HepG2 (cell line): ENCODE results near the gene PPP1R14D. TPM values are rescaled to one million over a fixed set of nuclear protein-coding genes. Genes with fewer than 3 reads are reported as not detected.

Experiments
- CBX5 ChIP-seq: sonication (generic); formaldehyde crosslinking; IDR thresholded peaks from 2 replicates; pipeline ENCODE4 v1.4.0; 2020; ENCODE audit warnings: missing genetic modification reagents, borderline replicate concordance
- E2F5 ChIP-seq: sonication (generic); formaldehyde crosslinking; conservative IDR thresholded peaks from 2 replicates; pipeline ENCODE4 v1.4.0; 2020; ENCODE audit warnings: missing genetic modification reagents
- FLYWCH1 ChIP-seq: sonication (generic); formaldehyde crosslinking; IDR thresholded peaks from 2 replicates; pipeline ENCODE4 v1.8.1; 2023; ENCODE audit warnings: mild to moderate bottlenecking, missing genetic modification reagents
- HMGA1 ChIP-seq: sonication (generic); formaldehyde crosslinking; conservative IDR thresholded peaks from 2 replicates; pipeline ENCODE4 v1.4.0; 2020; ENCODE audit warnings: missing genetic modification reagents
- HNRNPLL ChIP-seq: fragments of 200-400 bp; formaldehyde crosslinking; IDR thresholded peaks from 2 replicates; pipeline ENCODE4 v1.6.1; 2017; ENCODE audit warnings: mild to moderate bottlenecking, low read depth, low read length; ENCODE audit not compliant: poor library complexity, severe bottlenecking
- HOXA7 ChIP-seq: sonication (generic); formaldehyde crosslinking; IDR thresholded peaks from 2 replicates; pipeline ENCODE4 v1.8.1; 2022; ENCODE audit warnings: mild to moderate bottlenecking, missing genetic modification reagents, moderate library complexity
- KAT2B ChIP-seq: fragments of 150-350 bp; IDR thresholded peaks from 2 replicates; pipeline ENCODE4 v1.6.1; 2014; ENCODE audit warnings: low read depth, low read length, borderline replicate concordance
- KLF12 ChIP-seq: sonication (generic); formaldehyde crosslinking; IDR thresholded peaks from 2 replicates; pipeline ENCODE4 v1.4.0; 2020; ENCODE audit warnings: missing genetic modification reagents, borderline replicate concordance
- MXI1 ChIP-seq: IDR thresholded peaks from 3 replicates; pipeline ENCODE4 v1.6.1; 2012; ENCODE audit warnings: low read depth, low read length, inconsistent platforms, borderline replicate concordance
- NCOR1 ChIP-seq: fragments of 200-600 bp; sonication (generic); IDR thresholded peaks from 2 replicates; pipeline ENCODE4 v1.7.0; 2017; ENCODE audit warnings: antibody characterized with exemption, low read length, borderline replicate concordance
- RARA ChIP-seq: IDR thresholded peaks from 2 replicates; pipeline ENCODE4 v1.6.1; 2016; ENCODE audit warnings: missing genetic modification reagents, missing compliant biosample characterization
- RBM39 ChIP-seq: fragments of 200-400 bp; formaldehyde crosslinking; IDR thresholded peaks from one replicate; pipeline ENCODE4 v1.6.1; 2018; ENCODE audit warnings: antibody characterized with exemption, mild to moderate bottlenecking, low read depth, low read length; ENCODE audit not compliant: poor library complexity, severe bottlenecking
- SKI ChIP-seq: fragments of 450-650 bp; IDR thresholded peaks from one replicate; pipeline ENCODE4 v1.6.1; 2018; ENCODE audit warnings: mild to moderate bottlenecking; ENCODE audit not compliant: partially characterized antibody
- SRSF1 ChIP-seq: fragments of 200-400 bp; formaldehyde crosslinking; optimal IDR thresholded peaks from 2 replicates; pipeline ENCODE3; 2017; ENCODE audit warnings: mild to moderate bottlenecking, low read depth, low read length, moderate library complexity
- STAG1 ChIP-seq: sonication (generic); formaldehyde crosslinking; IDR thresholded peaks from 2 replicates; pipeline ENCODE4 v1.4.0; 2020; ENCODE audit warnings: missing genetic modification reagents
- TEAD3 ChIP-seq: optimal IDR thresholded peaks from 2 replicates; pipeline ENCODE3; 2016; ENCODE audit warnings: borderline replicate concordance
- THAP7 ChIP-seq: sonication (generic); formaldehyde crosslinking; IDR thresholded peaks from 2 replicates; pipeline ENCODE4 v1.8.1; 2023; ENCODE audit warnings: mild to moderate bottlenecking, missing genetic modification reagents
- THAP8 ChIP-seq: sonication (generic); formaldehyde crosslinking; IDR thresholded peaks from 2 replicates; pipeline ENCODE4 v1.5.1; 2020; ENCODE audit warnings: missing genetic modification reagents, mild to moderate bottlenecking, borderline replicate concordance
- ZNF101 ChIP-seq: sonication (generic); formaldehyde crosslinking; IDR thresholded peaks from 2 replicates; pipeline ENCODE4 v1.4.0; 2020; ENCODE audit warnings: mild to moderate bottlenecking, low read depth, missing genetic modification reagents, borderline replicate concordance
- ZNF777 ChIP-seq: sonication (generic); formaldehyde crosslinking; IDR thresholded peaks from 2 replicates; pipeline ENCODE4 v1.4.0; 2020; ENCODE audit warnings: missing genetic modification reagents
- polyA plus RNA-seq, 8 experiments: library from polyadenylated mRNA; depleted of rRNA in 3 of 8; stranded (reverse) in 7 of 8; unstranded in 1 of 8; fragments of >200 nt; fragmentation: Illumina TruSeq in 4 of 8; extraction: Trizol in 4 of 8; gene quantifications; 2 replicates each; pipeline versions ENCODE4 v1.2.1 to v1.2.3, GENCODE V29; 2011 to 2016; ENCODE audit warnings: low read depth in 4 of 8, missing spikeins in 1 of 8, mixed read lengths in 1 of 8; ENCODE audit not compliant: insufficient read depth in 1 of 8
- total RNA-seq, 5 experiments: library from RNA; depleted of rRNA; stranded (reverse); fragments of >200 nt; fragmentation: Illumina TruSeq; extraction: Trizol; gene quantifications; 2 replicates each; pipeline ENCODE4 v1.2.3, GENCODE V29; 2016; ENCODE audit warnings: low read depth in 1 of 5
- TF ChIP-seq, protein P1 (sequence below): sonication (generic); formaldehyde crosslinking; IDR thresholded peaks from 2 replicates; pipeline ENCODE4 v1.5.0; 2020; ENCODE audit warnings: mild to moderate bottlenecking, missing genetic modification reagents
- TF ChIP-seq, protein P2 (sequence below): sonication (generic); formaldehyde crosslinking; IDR thresholded peaks from 2 replicates; pipeline ENCODE4 v1.9.0; 2022; ENCODE audit warnings: low read depth, missing genetic modification reagents

Gene PPP1R14D
- total and polyA plus RNA-seq, 2 of the 13 experiments (the other 11 are each of a cell fraction or from before 2014, with no cell fraction given): 0.53 to 0.55 TPM

DNA sequence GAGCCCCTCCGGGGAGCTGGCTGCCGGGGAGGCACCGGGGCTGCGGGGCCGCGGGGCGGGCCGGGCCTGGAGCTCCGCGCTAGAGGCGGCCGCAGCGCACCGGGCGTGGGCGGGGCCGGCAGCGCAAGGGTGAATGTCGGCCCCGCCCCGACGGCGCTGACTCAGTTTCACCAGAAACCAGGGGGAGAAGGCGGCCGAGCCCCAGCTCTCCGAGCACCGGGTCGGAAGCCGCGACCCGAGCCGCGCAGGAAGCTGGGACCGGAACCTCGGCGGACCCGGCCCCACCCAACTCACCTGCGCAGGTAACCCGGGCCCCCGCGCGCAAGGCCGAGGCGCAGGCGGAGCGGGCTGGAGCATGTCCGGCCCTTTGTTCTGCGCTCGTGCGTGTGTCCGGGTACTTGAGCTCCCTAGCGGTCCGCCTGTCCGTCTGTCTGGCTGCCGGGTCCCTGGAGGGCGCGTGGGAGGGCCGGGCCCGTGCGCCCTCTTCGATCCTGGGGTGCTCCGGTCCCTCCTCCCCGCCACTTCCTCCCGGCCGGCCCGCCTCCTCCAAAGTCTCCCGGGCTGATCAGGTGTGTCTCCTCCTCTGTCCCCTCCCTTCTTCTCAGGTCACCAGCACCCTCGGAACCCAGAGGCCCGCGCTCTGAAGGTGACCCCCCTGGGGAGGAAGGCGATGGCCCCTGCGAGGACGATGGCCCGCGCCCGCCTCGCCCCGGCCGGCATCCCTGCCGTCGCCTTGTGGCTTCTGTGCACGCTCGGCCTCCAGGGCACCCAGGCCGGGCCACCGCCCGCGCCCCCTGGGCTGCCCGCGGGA lies 15.6 kb upstream of the PPP1R14D start, which contains the start of gene SPINT1 (continued):
- TF ChIP-seq, protein P1, sequence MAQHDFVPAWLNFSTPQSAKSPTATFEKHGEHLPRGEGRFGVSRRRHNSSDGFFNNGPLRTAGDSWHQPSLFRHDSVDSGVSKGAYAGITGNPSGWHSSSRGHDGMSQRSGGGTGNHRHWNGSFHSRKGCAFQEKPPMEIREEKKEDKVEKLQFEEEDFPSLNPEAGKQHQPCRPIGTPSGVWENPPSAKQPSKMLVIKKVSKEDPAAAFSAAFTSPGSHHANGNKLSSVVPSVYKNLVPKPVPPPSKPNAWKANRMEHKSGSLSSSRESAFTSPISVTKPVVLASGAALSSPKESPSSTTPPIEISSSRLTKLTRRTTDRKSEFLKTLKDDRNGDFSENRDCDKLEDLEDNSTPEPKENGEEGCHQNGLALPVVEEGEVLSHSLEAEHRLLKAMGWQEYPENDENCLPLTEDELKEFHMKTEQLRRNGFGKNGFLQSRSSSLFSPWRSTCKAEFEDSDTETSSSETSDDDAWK (CRISPR knock-in tag): no peak
- TF ChIP-seq TEAD3 (CRISPR knock-in tag) (no peak), ZNF777 (CRISPR knock-in tag) (peak; percentile 77), MXI1 (no peak), NCOR1 (no peak), HMGA1 (no peak), STAG1 (CRISPR knock-in tag) (no peak), HOXA7 (CRISPR knock-in tag) (no peak), THAP7 (CRISPR knock-in tag) (no peak), FLYWCH1 (CRISPR knock-in tag) (no peak), SRSF1 (no peak), HNRNPLL (peak; percentile 81), KAT2B (no peak), SKI (no peak), CBX5 (CRISPR knock-in tag) (no peak), RBM39 (no peak), THAP8 (CRISPR knock-in tag) (no peak), E2F5 (no peak), KLF12 (CRISPR knock-in tag) (peak; percentile 22; the same call in 1 of the 2 replicates), ZNF101 (CRISPR knock-in tag) (no peak), RARA (CRISPR knock-in tag) (no peak)
- TF ChIP-seq, protein P2, sequence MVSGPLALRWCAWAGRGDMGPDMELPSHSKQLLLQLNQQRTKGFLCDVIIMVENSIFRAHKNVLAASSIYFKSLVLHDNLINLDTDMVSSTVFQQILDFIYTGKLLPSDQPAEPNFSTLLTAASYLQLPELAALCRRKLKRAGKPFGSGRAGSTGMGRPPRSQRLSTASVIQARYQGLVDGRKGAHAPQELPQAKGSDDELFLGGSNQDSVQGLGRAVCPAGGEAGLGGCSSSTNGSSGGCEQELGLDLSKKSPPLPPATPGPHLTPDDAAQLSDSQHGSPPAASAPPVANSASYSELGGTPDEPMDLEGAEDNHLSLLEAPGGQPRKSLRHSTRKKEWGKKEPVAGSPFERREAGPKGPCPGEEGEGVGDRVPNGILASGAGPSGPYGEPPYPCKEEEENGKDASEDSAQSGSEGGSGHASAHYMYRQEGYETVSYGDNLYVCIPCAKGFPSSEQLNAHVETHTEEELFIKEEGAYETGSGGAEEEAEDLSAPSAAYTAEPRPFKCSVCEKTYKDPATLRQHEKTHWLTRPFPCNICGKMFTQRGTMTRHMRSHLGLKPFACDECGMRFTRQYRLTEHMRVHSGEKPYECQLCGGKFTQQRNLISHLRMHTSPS (CRISPR knock-in tag): no peak
